DND-41 (cell line): ENCODE results near the gene SLC5A11.

Source experiments
- ATAC-seq: fragments of 200-7000 bp; cut with Tn5 transposase; 3 replicates; pipeline ENCODE4 v1.9.1; 2021; ENCODE audit warnings: low read depth; ENCODE audit not compliant: insufficient read depth
- DNase-seq: peaks from one replicate; pipeline ENCODE4 v3.0.0-alpha.2; 2020
- H2AFZ ChIP-seq: 2 replicates; pipeline ENCODE4 v1.6.0; 2012; ENCODE audit warnings: low read depth, low read length
- H3K27ac ChIP-seq: 2 replicates; pipeline ENCODE4 v1.5.1; 2012; ENCODE audit warnings: low read length, inconsistent platforms
- H3K27me3 ChIP-seq: fragments of 200-600 bp; sonication (generic); 2 replicates; pipeline ENCODE4 v1.6.0; 2012; ENCODE audit warnings: low read length, mild to moderate bottlenecking, inconsistent platforms; ENCODE audit not compliant: insufficient read depth, poor library complexity
- H3K36me3 ChIP-seq: 2 replicates; pipeline ENCODE4 v1.5.1; 2012; ENCODE audit warnings: low read length, inconsistent platforms; ENCODE audit not compliant: insufficient read depth
- H3K4me1 ChIP-seq: 2 replicates; pipeline ENCODE4 v1.5.1; 2012; ENCODE audit warnings: mild to moderate bottlenecking, low read length; ENCODE audit not compliant: insufficient read depth
- H3K4me2 ChIP-seq: 2 replicates; pipeline ENCODE4 v1.6.0; 2012; ENCODE audit warnings: mild to moderate bottlenecking, moderate library complexity, low read length, inconsistent platforms; ENCODE audit not compliant: insufficient read depth
- H3K4me3 ChIP-seq, 2 experiments: fragments of 200-600 bp in 1 of 2; shearing (Covaris generic) in 1 of 2; 2 replicates each; pipeline ENCODE4 v1.5.1; 2012 to 2016; ENCODE audit warnings: inconsistent platforms in 2 of 2, low read length in 2 of 2, mild to moderate bottlenecking in 2 of 2, low read depth in 1 of 2, moderate library complexity in 1 of 2
- H3K79me2 ChIP-seq: 2 replicates; pipeline ENCODE4 v1.6.0; 2012; ENCODE audit warnings: low read length, inconsistent platforms; ENCODE audit not compliant: insufficient read depth
- H3K9ac ChIP-seq: 2 replicates; pipeline ENCODE4 v1.6.0; 2012; ENCODE audit warnings: low read depth, mild to moderate bottlenecking, inconsistent platforms, low read length, moderate library complexity
- H3K9me3 ChIP-seq: 2 replicates; pipeline ENCODE4 v1.5.1; 2012; ENCODE audit warnings: low read length, moderate library complexity, mild to moderate bottlenecking, inconsistent platforms; ENCODE audit not compliant: insufficient read depth, severe bottlenecking
- H4K20me1 ChIP-seq: 2 replicates; pipeline ENCODE4 v1.6.0; 2012; ENCODE audit warnings: low read length; ENCODE audit not compliant: insufficient read depth
- CTCF ChIP-seq: IDR thresholded peaks from 2 replicates; pipeline ENCODE4 v1.5.1; 2012; ENCODE audit warnings: borderline replicate concordance, low read length, moderate library complexity, mild to moderate bottlenecking; ENCODE audit not compliant: poor library complexity, severe bottlenecking; ENCODE audit errors: extremely low read depth
- EZH2 ChIP-seq: IDR thresholded peaks from 3 replicates; pipeline ENCODE4 v1.6.1; 2012; ENCODE audit warnings: borderline replicate concordance, low read depth, mild to moderate bottlenecking, moderate library complexity, low read length, inconsistent platforms; ENCODE audit not compliant: severe bottlenecking

The SLC5A11 gene

GRCh38 chr16:24863582-24864437 lies 18.0 kb downstream of the SLC5A11 start:
- no peak overlapping the region for H2AFZ ChIP-seq
- no peaks in the 10 kb centered on the region for H3K36me3 ChIP-seq
- ATAC-seq (no peak), DNase-seq (no peak)
- no peaks in the 10 kb centered on the region for H3K4me1 ChIP-seq
- no peak overlapping the region for H3K4me2 ChIP-seq
- no peak overlapping the region for H3K4me3 ChIP-seq
- no peak overlapping the region for H3K27ac ChIP-seq
- no peaks in the 10 kb centered on the region for H4K20me1 ChIP-seq
- H3K27me3 ChIP-seq: no peaks in the 10 kb centered on the region
- no peaks in the 10 kb centered on the region for H3K79me2 ChIP-seq
- no peak overlapping the region for H3K9ac ChIP-seq
- peaks cover 3% of the 10 kb centered on the region for H3K9me3 ChIP-seq
- TF ChIP-seq EZH2 (no peak), CTCF (no peak)

GRCh38 chr16:24869033-24869432 lies 23.3 kb downstream of the SLC5A11 start:
- ATAC-seq (no peak), DNase-seq (no peak)
- Histone ChIP-seq H3K4me2 (no peak overlapping the region), H3K79me2 (no peaks in the 10 kb centered on the region), H3K27me3 (no peaks in the 10 kb centered on the region), H3K9ac (no peak overlapping the region), H3K4me1 (no peaks in the 10 kb centered on the region), H3K36me3 (no peaks in the 10 kb centered on the region), H3K4me3 (no peak overlapping the region), H2AFZ (no peak overlapping the region), H4K20me1 (no peaks in the 10 kb centered on the region), H3K9me3 (peaks cover 1% of the 10 kb centered on the region), H3K27ac (no peak overlapping the region)
- TF ChIP-seq EZH2 (no peak), CTCF (no peak)

- Histone ChIP-seq H3K9me3 (no peaks in the 10 kb centered on the region), H3K36me3 (no peaks in the 10 kb centered on the region), H3K9ac (no peak overlapping the region), H3K4me1 (no peaks in the 10 kb centered on the region), H3K27me3 (no peaks in the 10 kb centered on the region), H3K4me3 (no peak overlapping the region), H2AFZ (no peak overlapping the region), H3K27ac (no peak overlapping the region), H4K20me1 (no peaks in the 10 kb centered on the region), H3K79me2 (no peaks in the 10 kb centered on the region), H3K4me2 (no peak overlapping the region)
- ATAC-seq: no peak
- TF ChIP-seq CTCF (no peak), EZH2 (no peak)
- no peak for DNase-seq
Observed at GRCh38 chr16:24871891-24872290, 26.1 kb downstream of the SLC5A11 start.
